Adrenal gland (tissue), 12 donors: Measurements from ENCODE around the gene COX4I1. TPM values are rescaled to one million over a fixed set of nuclear protein-coding genes. Genes with fewer than 3 reads are reported as not detected.
A peak's percentile ranks its signal among the peaks of the same experiment; 100 is the strongest.
"Not testable (repeated sequence)": the region's sequence is repeated elsewhere in the genome, so short reads cannot be mapped to it uniquely, and the experiment has no call there.

Experiments used
- DNase-seq, 7 donors: peaks; one replicate each; pipeline ENCODE4 v3.0.0-alpha.2; 2019 to 2020
- H3K27ac ChIP-seq, 5 donors: fragments of 200-600 bp; sonication (generic) in 4 of 5; 1 replicate in 3 of 5; 2 replicates in 2 of 5; pipeline versions ENCODE4 v1.5.1 to v1.8.0; 2016 to 2020; ENCODE audit warnings: mild to moderate bottlenecking in 1 of 5
- H3K27me3 ChIP-seq: fragments of 200-600 bp; 2 replicates; pipeline ENCODE4 v1.8.0; 2021
- H3K36me3 ChIP-seq, 2 donors: fragments of 200-600 bp; replicated peaks in 1 of 2; 1 replicate in 1 of 2; 2 replicates in 1 of 2; pipeline versions ENCODE4 v1.5.1 to v1.8.0; 2018 to 2022
- H3K4me1 ChIP-seq, 2 donors: fragments of 200-600 bp; replicated peaks in 1 of 2; 1 replicate in 1 of 2; 2 replicates in 1 of 2; pipeline versions ENCODE4 v1.5.1 to v1.8.0; 2018 to 2021
- H3K4me3 ChIP-seq, 4 donors: fragments of 200-600 bp; sonication (generic) in 3 of 4; one replicate each; pipeline ENCODE4 v1.5.1; 2016 to 2018
- H3K9me3 ChIP-seq, 3 donors: fragments of 200-600 bp; sonication (generic) in 1 of 3; replicated peaks in 1 of 3; 1 replicate in 2 of 3; 2 replicates in 1 of 3; pipeline versions ENCODE4 v1.5.1 to v1.8.0; 2016 to 2021
- CTCF ChIP-seq, 6 experiments: fragments of 450-650 bp in 4 of 6; fragments of 200-600 bp in 2 of 6; sonication (generic) in 1 of 6; IDR thresholded peaks; 1 replicate in 5 of 6; 2 replicates in 1 of 6; pipeline versions ENCODE4 v1.5.1 to v1.8.0; 2016 to 2021; ENCODE audit warnings: antibody characterized with exemption in 6 of 6, mild to moderate bottlenecking in 2 of 6, moderate library complexity in 1 of 6
- POLR2A ChIP-seq, 2 donors: fragments of 450-650 bp; IDR thresholded peaks; one replicate each; pipeline ENCODE4 v1.6.1; 2017; ENCODE audit warnings: antibody characterized with exemption in 2 of 2, mild to moderate bottlenecking in 2 of 2, moderate library complexity in 1 of 2
- WGBS, 4 donors: extraction: QIAGEN DNeasy Blood & Tissue Kit in 2 of 4; methylation state at CpG; one replicate each; pipeline versions ENCODE4 v1.1.5 to v1.1.7; 2013 to 2017; 5-methylcytosine and 5-hydroxymethylcytosine counted together
- intact Hi-C, 2 donors: fragments of 100-400 bp; cut with DNase I; formaldehyde crosslinking; loops; one replicate each; pipeline versions ENCODE4 v1.14.1 to v1.15.0; 2022 to 2023
- polyA plus RNA-seq, 3 donors: library from polyadenylated mRNA; stranded (reverse); fragments of 200-250 nt in 2 of 3; fragments of 350-450 nt in 1 of 3; fragmentation: Illumina TruSeq in 1 of 3; extraction: RNeasy Lipid Tissue Mini Kit (QIAGEN cat#74804) in 1 of 3; gene quantifications; one replicate each; pipeline ENCODE4 v1.2.3, GENCODE V29; 2013 to 2014
- total RNA-seq, 9 donors: library from RNA; depleted of rRNA in 4 of 9; stranded (reverse); fragments of >200 nt in 4 of 9; fragments of 120-200 nt in 1 of 9; fragmentation: NEBNext Ultra II Directional in 1 of 9; extraction: Animal tissue kit (Norgen Biotek cat#: 25700) in 1 of 9; gene quantifications; one replicate each; pipeline versions ENCODE4 v1.1.0 to v1.2.4, GENCODE V29; 2013 to 2023
- donor health status: healthy with polysubstance abuse.
- donor health status: Bipolar disorder and iron deficiency.
- donor health status: DM: yes; HTN: yes; CAD: no.
- donor health status: DM: no; HTN: no; CAD: no.
- donor health status: DM: no; HTN: no; CAD: no.
- donor health status: DM: yes; HTN: yes; CAD: no.

COX4I1 gene
- total and polyA plus RNA-seq, 12 donors, result 466 to 1,628 (median 536) TPM

GRCh38 chr16:85812811-85813700 is 13.6 kb downstream of the COX4I1 start:
- intact Hi-C loops, result no loop called here
- DNase-seq, result no peak
- Histone ChIP-seq H3K9me3 (no peaks in the 10 kb centered on the region), H3K36me3 (no peaks in the 10 kb centered on the region), H3K27ac (no peak overlapping the region), H3K4me3 (no peak overlapping the region), H3K27me3 (no peaks in the 10 kb centered on the region), H3K4me1 (no peaks in the 10 kb centered on the region)
- no peak for TF ChIP-seq POLR2A (IDR thresholded peaks at IDR 0.05)
- no peak for TF ChIP-seq CTCF (IDR thresholded peaks at IDR 0.05)
- WGBS, 4 donors, result 82 to 88% (median 85%) methylated on average over 16 to 20 of the region's 20 CpGs

GRCh38 chr16:85816159-85816558 is 16.7 kb downstream of the COX4I1 start:
- Histone ChIP-seq H3K4me1 (no peaks in the 10 kb centered on the region), H3K27me3 (no peaks in the 10 kb centered on the region), H3K27ac (no peak overlapping the region), H3K4me3 (no peak overlapping the region), H3K36me3 (no peaks in the 10 kb centered on the region), H3K9me3 (no peaks in the 10 kb centered on the region)
- intact Hi-C loops, result loop anchor here in 1 of 2 donors (5.0 kb wide), 1 partner anchor 181 kb away; no protein-coding TSS in a partner anchor
- 88 to 90% (median 90%) methylated on average over 14 of the region's 14 CpGs for WGBS, 4 donors
- DNase-seq, result no peak
- TF ChIP-seq CTCF (IDR thresholded peaks at IDR 0.05) (no peak), POLR2A (IDR thresholded peaks at IDR 0.05) (no peak)

- H3K4me1 ChIP-seq, H3K9me3 ChIP-seq, H3K27ac ChIP-seq, DNase-seq, H3K4me3 ChIP-seq, H3K36me3 ChIP-seq, H3K27me3 ChIP-seq: not testable (repeated sequence)
- intact Hi-C loops, result loop anchor here in 1 of 2 donors (5.0 kb wide), 1 partner anchor 180 kb away; no protein-coding TSS in a partner anchor
- WGBS, 4 donors, result 76 to 85% (median 77%) methylated on average over 6 of the region's 6 CpGs
Observed at GRCh38 chr16:85817195-85817594, 17.7 kb downstream of the COX4I1 start.

GRCh38 chr16:85819245-85819644 is 19.8 kb downstream of the COX4I1 start:
- peak; percentile 46 to 68 (median 59) for TF ChIP-seq CTCF (IDR thresholded peaks at IDR 0.05)
- TF ChIP-seq POLR2A (IDR thresholded peaks at IDR 0.05), result no peak

More at GRCh38 chr16:85819245-85819644, 19.8 kb downstream of the COX4I1 start:
- H3K36me3 ChIP-seq, result no peaks in the 10 kb centered on the region
- peak; percentile 75 to 93 (median 90) for DNase-seq
- 2 to 3% (median 3%) methylated on average over 10 of the region's 10 CpGs for WGBS, 4 donors
- H3K4me1 ChIP-seq, result no peaks in the 10 kb centered on the region
- H3K27me3 ChIP-seq, result no peaks in the 10 kb centered on the region
- H3K9me3 ChIP-seq, result no peaks in the 10 kb centered on the region
- H3K27ac ChIP-seq, result no peak overlapping the region
- no peak overlapping the region for H3K4me3 ChIP-seq
- intact Hi-C loops, result loop anchor here in 1 of 2 donors (5.0 kb wide), 1 partner anchor 178 kb away; no protein-coding TSS in a partner anchor
